Thyroid gland (tissue), 4 donors: ENCODE data around the gene SURF1. TPM values are rescaled to one million over a fixed set of nuclear protein-coding genes. Genes with fewer than 3 reads are reported as not detected.

ENCODE experiments used
- DNase-seq, 2 donors: peaks; one replicate each; pipeline ENCODE4 v3.0.0-alpha.2; 2019
- H3K27ac ChIP-seq, 3 donors: fragments of 200-600 bp; sonication (generic); 1 replicate in 2 of 3; 2 replicates in 1 of 3; pipeline ENCODE4 v1.5.1; 2016 to 2019; ENCODE audit warnings: mild to moderate bottlenecking in 1 of 3, moderate library complexity in 1 of 3
- H3K27me3 ChIP-seq: fragments of 200-600 bp; sonication (generic); one replicate; pipeline ENCODE4 v1.5.1; 2019
- H3K36me3 ChIP-seq, 2 donors: fragments of 200-600 bp; sonication (generic); one replicate each; pipeline ENCODE4 v1.5.1; 2016 to 2019
- H3K4me1 ChIP-seq, 2 donors: fragments of 200-600 bp; sonication (generic); one replicate each; pipeline ENCODE4 v1.5.1; 2017 to 2019
- H3K4me3 ChIP-seq, 3 donors: fragments of 200-600 bp; sonication (generic); replicated peaks in 1 of 3; 1 replicate in 2 of 3; 2 replicates in 1 of 3; pipeline ENCODE4 v1.5.1; 2016; ENCODE audit warnings: mild to moderate bottlenecking in 1 of 3
- H3K9me3 ChIP-seq: fragments of 200-600 bp; sonication (generic); one replicate; pipeline ENCODE4 v1.5.1; 2017
- CTCF ChIP-seq, 6 experiments: fragments of 200-600 bp in 3 of 6; fragments of 450-650 bp in 3 of 6; sonication (generic) in 3 of 6; IDR thresholded peaks; one replicate each; pipeline ENCODE4 v1.5.1; 2016 to 2019; ENCODE audit warnings: antibody characterized with exemption in 6 of 6, mild to moderate bottlenecking in 2 of 6, inconsistent platforms in 1 of 6, moderate library complexity in 1 of 6
- POLR2A ChIP-seq, 2 donors: fragments of 450-650 bp; IDR thresholded peaks; one replicate each; pipeline ENCODE4 v1.6.1; 2017; ENCODE audit warnings: antibody characterized with exemption in 2 of 2, mild to moderate bottlenecking in 2 of 2, moderate library complexity in 1 of 2
- WGBS, 2 donors: methylation state at CpG; one replicate each; pipeline ENCODE4 v1.1.5; 2017; 5-methylcytosine and 5-hydroxymethylcytosine counted together
- intact Hi-C: fragments of 100-400 bp; cut with DNase I; formaldehyde crosslinking; loops from one replicate; pipeline ENCODE4 v1.15.1; 2023
- total RNA-seq, 4 donors: library from RNA; depleted of rRNA; stranded (reverse); fragments of >200 nt; gene quantifications; one replicate each; pipeline ENCODE4 v1.2.3, GENCODE V29; 2016

Gene SURF1
- total RNA-seq, 4 donors from 2014 or later, result 51.5 to 82.7 (median 64.7) TPM

GRCh38 chr9:133334161-133334560 is 22.1 kb downstream of the SURF1 start:
- no peak overlapping the region for H3K27ac ChIP-seq
- no peaks in the 10 kb centered on the region for H3K27me3 ChIP-seq
- DNase-seq, result no peak
- 94 to 97% methylated on average over 6 of the region's 6 CpGs for WGBS, 2 donors
- intact Hi-C loops, result loop anchor here (5.0 kb wide), 1 partner anchor 147 kb away; no protein-coding TSS in a partner anchor
- peaks cover 16 to 21% of the 10 kb centered on the region in 2 donors for H3K4me1 ChIP-seq
- no peaks in the 10 kb centered on the region for H3K9me3 ChIP-seq
- peaks cover 39 to 40% of the 10 kb centered on the region in 2 donors for H3K36me3 ChIP-seq
- TF ChIP-seq CTCF (IDR thresholded peaks at IDR 0.05), result no peak
- TF ChIP-seq POLR2A (IDR thresholded peaks at IDR 0.05), result no peak
- no peak overlapping the region for H3K4me3 ChIP-seq

- Histone ChIP-seq H3K4me3 (no peak overlapping the region), H3K36me3 (peaks cover 39 to 40% of the 10 kb centered on the region in 2 donors), H3K9me3 (no peaks in the 10 kb centered on the region), H3K27ac (no peak overlapping the region), H3K27me3 (no peaks in the 10 kb centered on the region), H3K4me1 (peaks cover 16 to 22% of the 10 kb centered on the region in 2 donors)
- DNase-seq, result no peak
- TF ChIP-seq POLR2A (IDR thresholded peaks at IDR 0.05) (no peak), CTCF (IDR thresholded peaks at IDR 0.05) (no peak)
- intact Hi-C loops, result loop anchor here (5.0 kb wide), 1 partner anchor 146 kb away; no protein-coding TSS in a partner anchor
- 80 to 97% methylated on average over 5 to 8 of the region's 10 CpGs for WGBS, 2 donors
These were observed 22.7 kb downstream of the SURF1 start for GRCh38 chr9:133333566-133333965.

GRCh38 chr9:133333011-133333410 is 23.3 kb downstream of the SURF1 start:
- no peak for DNase-seq
- H3K27me3 ChIP-seq, result no peaks in the 10 kb centered on the region
- no peak overlapping the region for H3K27ac ChIP-seq
- TF ChIP-seq CTCF (IDR thresholded peaks at IDR 0.05) (no peak), POLR2A (IDR thresholded peaks at IDR 0.05) (no peak)
- H3K9me3 ChIP-seq, result no peaks in the 10 kb centered on the region
- no peak overlapping the region for H3K4me3 ChIP-seq
- intact Hi-C loops, result loop anchor here (5.0 kb wide), 1 partner anchor 146 kb away; no protein-coding TSS in a partner anchor
- peaks cover 16 to 27% of the 10 kb centered on the region in 2 donors for H3K4me1 ChIP-seq
- WGBS, 2 donors, result 94 to 98% methylated on average over 9 to 11 of the region's 11 CpGs
- peaks cover 39 to 40% of the 10 kb centered on the region in 2 donors for H3K36me3 ChIP-seq

GRCh38 chr9:133332381-133332730 is 23.9 kb downstream of the SURF1 start:
- peaks cover 39 to 40% of the 10 kb centered on the region in 2 donors for H3K36me3 ChIP-seq
- no peak for DNase-seq
- intact Hi-C loops, result loop anchor here (5.0 kb wide), 1 partner anchor 145 kb away; no protein-coding TSS in a partner anchor
- H3K4me3 ChIP-seq, result no peak overlapping the region
- H3K27me3 ChIP-seq, result no peaks in the 10 kb centered on the region
- H3K27ac ChIP-seq, result no peak overlapping the region
- no peaks in the 10 kb centered on the region for H3K9me3 ChIP-seq
- no peak for TF ChIP-seq POLR2A (IDR thresholded peaks at IDR 0.05)
- TF ChIP-seq CTCF (IDR thresholded peaks at IDR 0.05), result no peak
- peaks cover 16 to 34% of the 10 kb centered on the region in 2 donors for H3K4me1 ChIP-seq
- 85 to 91% methylated on average over 20 of the region's 20 CpGs for WGBS, 2 donors

- peaks cover 39 to 40% of the 10 kb centered on the region in 2 donors for H3K36me3 ChIP-seq
- intact Hi-C loops, result loop anchor here (5.0 kb wide), 1 partner anchor 145 kb away; no protein-coding TSS in a partner anchor
These were observed 24.5 kb downstream of the SURF1 start for GRCh38 chr9:133331641-133332380.

More at GRCh38 chr9:133331641-133332380, 24.5 kb downstream of the SURF1 start:
- TF ChIP-seq CTCF (IDR thresholded peaks at IDR 0.05) (no peak), POLR2A (IDR thresholded peaks at IDR 0.05) (no peak)
- peaks cover 16 to 38% of the 10 kb centered on the region in 2 donors for H3K4me1 ChIP-seq
- H3K4me3 ChIP-seq, result no peak overlapping the region
- DNase-seq, result no peak
- no peak overlapping the region for H3K27ac ChIP-seq
- H3K27me3 ChIP-seq, result no peaks in the 10 kb centered on the region
- no peaks in the 10 kb centered on the region for H3K9me3 ChIP-seq
- 97 to 98% methylated on average over 57 of the region's 57 CpGs for WGBS, 2 donors
